ENCODE measurements around the gene MRPL30. TPM values are rescaled to one million over a fixed set of nuclear protein-coding genes. Genes with fewer than 3 reads are reported as not detected.
"Not testable (repeated sequence)": the region's sequence is repeated elsewhere in the genome, so short reads cannot be mapped to it uniquely, and the experiment has no call there.

MRPL30 gene
- total and polyA plus RNA-seq, 7 experiments from 2014 or later: 16.1 to 26.0 (median 20.5) TPM

DNA sequence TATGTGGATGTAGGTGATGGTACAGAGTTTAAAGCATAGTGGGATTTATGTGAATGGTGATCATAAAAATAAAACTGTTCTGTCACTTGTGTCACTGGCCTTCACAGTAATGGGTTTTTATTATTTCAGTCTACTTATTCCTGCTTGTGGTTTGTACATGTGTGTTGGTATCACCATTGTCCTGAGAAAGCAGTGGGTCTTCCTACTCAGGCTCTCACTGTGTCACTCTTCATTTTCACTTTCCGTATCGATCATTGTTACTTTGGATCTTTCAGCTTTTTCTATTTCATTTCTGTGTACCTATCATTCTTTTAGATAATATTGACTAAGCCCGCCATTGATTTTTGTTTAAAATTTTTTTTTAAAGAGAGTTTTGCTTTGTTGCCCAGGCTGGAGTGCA, 7.4 kb downstream of the MRPL30 start:
- intact Hi-C loops (cut with micrococcal nuclease): no loop called here
- Histone ChIP-seq H3K27ac (ENCODE audit: low read depth, low read length) (no peak overlapping the region), H3K4me3 (ENCODE audit: low read length) (no peak overlapping the region), H3K4me1 (ENCODE audit: control insufficient read depth in 2 of 2, insufficient read depth in 2 of 2, low read length in 2 of 2) (no peaks in the 10 kb centered on the region), H3K9me3 (ENCODE audit: control insufficient read depth in 2 of 3, low read length in 3 of 3) (no peaks in the 10 kb centered on the region), H3K36me3 (ENCODE audit: control insufficient read depth in 2 of 3, insufficient read depth in 3 of 3, low read length in 3 of 3) (peaks cover 0 to 47% (median 5%) of the 10 kb centered on the region in 3 experiments), H3K27me3 (ENCODE audit: control insufficient read depth in 2 of 2, insufficient read depth in 2 of 2, low read length in 2 of 2) (no peaks in the 10 kb centered on the region)
- H3K27me3 Mint-ChIP-seq: no peaks in the 10 kb centered on the region
- ATAC-seq (no peak), DNase-seq (no peak)
- H3K9me3 Mint-ChIP-seq: peaks cover 0 to 1% (median 0%) of the 10 kb centered on the region in 11 donors
- no peak overlapping the region for H3K27ac Mint-ChIP-seq
- CTCF ChIA-PET: no interaction called here
- peaks cover 16 to 38% (median 26%) of the 10 kb centered on the region in 5 donors for H3K36me3 Mint-ChIP-seq
- no peak overlapping the region for H3K4me3 Mint-ChIP-seq
- H3K4me1 Mint-ChIP-seq: peaks cover 7 to 44% (median 32%) of the 10 kb centered on the region in 7 donors
- POLR2A ChIA-PET: no interaction called here

DNA sequence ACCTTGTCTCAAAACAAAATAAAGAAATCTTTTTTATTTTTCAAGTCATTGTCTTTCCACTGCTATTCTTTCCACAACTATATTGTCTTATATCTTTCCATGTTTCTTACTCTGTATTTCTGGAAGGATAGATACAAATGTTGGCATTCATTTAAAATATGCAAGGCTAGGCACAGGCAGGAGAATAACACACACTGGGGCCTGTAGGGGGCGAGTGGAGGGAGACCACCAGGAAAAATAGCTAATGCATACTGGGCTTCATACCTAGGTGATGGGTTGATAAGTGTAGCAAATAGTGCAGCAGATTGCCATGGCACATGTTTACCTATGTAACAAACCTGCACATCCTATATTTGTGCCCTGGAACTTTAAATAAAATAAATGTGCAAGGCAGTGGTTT, 9.6 kb downstream of the MRPL30 start:
- no peaks in the 10 kb centered on the region for H3K27me3 Mint-ChIP-seq
- H3K9me3 Mint-ChIP-seq: peaks cover 0 to 1% (median 0%) of the 10 kb centered on the region in 11 donors
- DNase-seq (no peak), ATAC-seq (no peak)
- intact Hi-C loops (cut with micrococcal nuclease): no loop called here
- Histone ChIP-seq H3K36me3 (ENCODE audit: control insufficient read depth in 2 of 3, insufficient read depth in 3 of 3, low read length in 3 of 3) (peaks cover 0 to 55% (median 5%) of the 10 kb centered on the region in 3 experiments), H3K27me3 (ENCODE audit: control insufficient read depth in 2 of 2, insufficient read depth in 2 of 2, low read length in 2 of 2) (no peaks in the 10 kb centered on the region), H3K27ac (ENCODE audit: low read depth, low read length) (no peak overlapping the region), H3K4me3 (ENCODE audit: low read length) (no peak overlapping the region), H3K9me3 (ENCODE audit: control insufficient read depth in 2 of 3, low read length in 3 of 3) (no peaks in the 10 kb centered on the region), H3K4me1 (ENCODE audit: control insufficient read depth in 2 of 2, insufficient read depth in 2 of 2, low read length in 2 of 2) (no peaks in the 10 kb centered on the region)
- peaks cover 16 to 46% (median 30%) of the 10 kb centered on the region in 5 donors for H3K36me3 Mint-ChIP-seq
- peaks cover 4 to 26% (median 15%) of the 10 kb centered on the region in 7 donors for H3K4me1 Mint-ChIP-seq
- no peak overlapping the region for H3K27ac Mint-ChIP-seq
- CTCF ChIA-PET: no interaction called here
- POLR2A ChIA-PET: no interaction called here
- H3K4me3 Mint-ChIP-seq: no peak overlapping the region

DNA sequence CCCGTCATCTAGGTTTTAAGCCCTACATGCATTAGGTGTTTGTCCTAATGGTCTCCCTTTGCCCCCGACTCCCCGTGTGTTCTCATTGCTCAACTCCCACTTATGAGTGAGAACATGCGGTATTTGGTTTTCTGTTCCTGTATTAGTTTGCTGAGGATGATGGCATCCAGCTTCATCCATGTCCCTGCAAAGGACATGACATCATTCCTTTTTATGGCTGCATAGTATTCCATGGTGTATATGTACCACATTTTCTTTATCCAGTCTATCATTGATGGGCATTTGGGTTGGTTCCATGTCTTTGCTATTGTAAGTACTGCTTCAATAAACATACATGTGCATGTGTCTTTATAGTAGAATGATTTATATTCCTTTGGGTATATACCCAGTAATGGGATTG, 11.4 kb downstream of the MRPL30 start:
- H3K27me3 Mint-ChIP-seq: not testable (repeated sequence)
- peaks cover 0 to 61% (median 12%) of the 10 kb centered on the region in 3 experiments for H3K36me3 ChIP-seq (ENCODE audit: control insufficient read depth in 2 of 3, insufficient read depth in 3 of 3, low read length in 3 of 3)

DNA sequence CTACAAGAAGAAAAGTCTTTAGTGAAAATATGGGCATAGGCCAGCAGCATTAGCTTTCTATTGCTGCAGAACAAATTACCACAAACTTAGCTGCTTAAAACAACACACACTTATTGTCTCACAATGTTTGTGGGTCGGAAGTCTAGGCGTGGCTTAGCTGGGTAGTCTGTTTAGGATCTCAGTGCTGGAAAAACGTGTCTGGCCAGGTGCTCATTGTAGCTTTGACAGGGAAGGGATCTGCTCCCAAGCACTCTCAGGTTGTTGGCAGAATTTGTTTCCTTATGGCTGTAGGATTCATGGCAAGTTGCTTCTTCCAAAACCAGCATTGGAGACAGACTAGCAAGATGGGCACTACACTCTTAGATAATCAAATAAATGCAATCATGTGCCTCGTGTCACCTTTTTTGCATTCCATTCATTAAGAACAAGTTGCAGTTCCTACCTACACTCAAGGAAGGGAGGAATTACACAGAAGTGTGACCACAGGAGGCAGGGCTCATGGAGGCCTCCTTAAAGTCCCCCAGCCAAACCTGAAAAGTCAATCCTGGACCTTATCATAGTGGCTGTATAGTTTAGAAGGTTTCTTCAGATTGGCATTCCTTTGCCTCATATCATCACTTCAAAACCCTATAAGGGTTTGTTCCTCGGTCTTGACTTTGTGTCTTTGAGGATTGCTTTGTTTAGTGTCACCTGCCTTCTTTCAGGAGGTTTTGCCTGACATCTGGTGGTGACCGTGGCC, 17.3 kb downstream of the MRPL30 start:
- no peaks in the 10 kb centered on the region for H3K4me1 ChIP-seq (ENCODE audit: control insufficient read depth in 2 of 2, insufficient read depth in 2 of 2, low read length in 2 of 2)
- DNase-seq: no peak
- Mint-ChIP-seq H3K36me3 (peaks cover 0 to 16% (median 6%) of the 10 kb centered on the region in 5 donors), H3K9me3 (no peaks in the 10 kb centered on the region), H3K27me3 (no peaks in the 10 kb centered on the region), H3K27ac (peak overlapping the region in 6 of 9 donors; percentile 16 to 81 (median 34)), H3K4me1 (peaks cover 0 to 3% (median 0%) of the 10 kb centered on the region in 7 donors), H3K4me3 (no peak overlapping the region)
- no peak overlapping the region for H3K27ac ChIP-seq (ENCODE audit: low read depth, low read length)
- H3K27me3 ChIP-seq (ENCODE audit: control insufficient read depth in 2 of 2, insufficient read depth in 2 of 2, low read length in 2 of 2): no peaks in the 10 kb centered on the region
- ChIA-PET POLR2A (no interaction called here), CTCF (interaction anchor here (0.7 kb wide), 1 partner anchor 26 kb away, joined by 8 read pairs; no protein-coding TSS in a partner anchor)
- H3K4me3 ChIP-seq (ENCODE audit: low read length): no peak overlapping the region
- ATAC-seq: no peak
- intact Hi-C loops (cut with micrococcal nuclease): no loop called here
- no peaks in the 10 kb centered on the region for H3K9me3 ChIP-seq (ENCODE audit: control insufficient read depth in 2 of 3, low read length in 3 of 3)
- peaks cover 0 to 27% (median 7%) of the 10 kb centered on the region in 3 experiments for H3K36me3 ChIP-seq (ENCODE audit: control insufficient read depth in 2 of 3, insufficient read depth in 3 of 3, low read length in 3 of 3)

More for the DNA sequence above, 11.4 kb downstream of the MRPL30 start:
- H3K27ac ChIP-seq (ENCODE audit: low read depth, low read length); intact Hi-C loops (cut with micrococcal nuclease); H3K27me3 ChIP-seq (ENCODE audit: control insufficient read depth in 2 of 2, insufficient read depth in 2 of 2, low read length in 2 of 2); H3K9me3 ChIP-seq (ENCODE audit: control insufficient read depth in 2 of 3, low read length in 3 of 3); DNase-seq; CTCF ChIA-PET; H3K4me3 Mint-ChIP-seq; ATAC-seq; H3K9me3 Mint-ChIP-seq; H3K4me1 ChIP-seq (ENCODE audit: control insufficient read depth in 2 of 2, insufficient read depth in 2 of 2, low read length in 2 of 2); POLR2A ChIA-PET; H3K4me3 ChIP-seq (ENCODE audit: low read length): not testable (repeated sequence)
- Mint-ChIP-seq H3K27ac (peak overlapping the region in 2 of 9 donors; percentile 2 to 12), H3K4me1 (peaks cover 0 to 17% (median 11%) of the 10 kb centered on the region in 7 donors), H3K36me3 (peaks cover 16 to 45% (median 30%) of the 10 kb centered on the region in 5 donors)

DNA sequence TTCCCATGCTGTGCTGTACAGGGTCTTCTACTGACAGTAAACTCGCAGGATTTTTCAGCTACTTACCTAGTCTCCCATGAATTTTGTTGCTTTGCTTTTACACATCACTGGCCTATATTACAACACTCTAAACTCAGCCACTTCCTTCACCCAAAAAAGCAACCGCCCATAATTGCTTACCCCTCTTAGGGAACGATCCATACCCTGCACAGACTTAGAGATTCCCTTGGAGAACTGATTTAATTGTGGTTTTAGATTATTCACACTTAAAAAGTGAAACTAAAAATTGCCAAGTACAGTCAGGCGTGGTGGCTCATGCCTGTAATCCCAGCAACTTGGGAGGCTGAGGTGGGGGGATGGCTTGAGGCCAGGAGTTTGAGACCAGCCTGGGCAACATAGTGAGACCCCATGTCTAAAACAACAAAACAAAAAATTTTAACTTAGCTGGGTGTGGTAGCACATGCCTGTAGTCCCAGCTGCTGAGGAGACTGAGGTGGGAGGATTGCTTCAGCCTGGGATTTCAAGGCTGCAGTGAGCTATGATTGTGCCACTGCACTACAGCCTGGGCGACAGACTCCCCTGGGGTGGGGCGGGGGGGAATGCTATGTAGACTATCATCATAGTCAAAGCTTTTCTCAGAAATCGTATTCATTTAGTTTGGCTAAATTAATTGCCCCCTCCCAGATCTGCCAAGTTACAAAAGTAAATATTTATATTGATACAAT, 19.3 kb downstream of the MRPL30 start:
- H3K36me3 Mint-ChIP-seq: peaks cover 0 to 13% (median 2%) of the 10 kb centered on the region in 5 donors
- H3K27me3 Mint-ChIP-seq: no peaks in the 10 kb centered on the region
- H3K4me1 Mint-ChIP-seq: peaks cover 0 to 3% (median 0%) of the 10 kb centered on the region in 7 donors
- Histone ChIP-seq H3K27me3 (ENCODE audit: control insufficient read depth in 2 of 2, insufficient read depth in 2 of 2, low read length in 2 of 2) (no peaks in the 10 kb centered on the region), H3K9me3 (ENCODE audit: control insufficient read depth in 2 of 3, low read length in 3 of 3) (no peaks in the 10 kb centered on the region), H3K4me3 (ENCODE audit: low read length) (no peak overlapping the region), H3K27ac (ENCODE audit: low read depth, low read length) (no peak overlapping the region), H3K36me3 (ENCODE audit: control insufficient read depth in 2 of 3, insufficient read depth in 3 of 3, low read length in 3 of 3) (peaks cover 0 to 23% (median 7%) of the 10 kb centered on the region in 3 experiments), H3K4me1 (ENCODE audit: control insufficient read depth in 2 of 2, insufficient read depth in 2 of 2, low read length in 2 of 2) (no peaks in the 10 kb centered on the region)
- CTCF ChIA-PET: no interaction called here
- no peak for ATAC-seq
- POLR2A ChIA-PET: interaction anchor here (1.0 kb wide), 1 partner anchor 20 kb away, joined by 3 read pairs; no protein-coding TSS in a partner anchor
- DNase-seq: no peak
- intact Hi-C loops (cut with micrococcal nuclease): no loop called here
- H3K27ac Mint-ChIP-seq: peak overlapping the region in 7 of 9 donors; percentile 6 to 63 (median 43)
- peaks cover 0 to 2% (median 0%) of the 10 kb centered on the region in 11 donors for H3K9me3 Mint-ChIP-seq
- no peak overlapping the region for H3K4me3 Mint-ChIP-seq

DNA sequence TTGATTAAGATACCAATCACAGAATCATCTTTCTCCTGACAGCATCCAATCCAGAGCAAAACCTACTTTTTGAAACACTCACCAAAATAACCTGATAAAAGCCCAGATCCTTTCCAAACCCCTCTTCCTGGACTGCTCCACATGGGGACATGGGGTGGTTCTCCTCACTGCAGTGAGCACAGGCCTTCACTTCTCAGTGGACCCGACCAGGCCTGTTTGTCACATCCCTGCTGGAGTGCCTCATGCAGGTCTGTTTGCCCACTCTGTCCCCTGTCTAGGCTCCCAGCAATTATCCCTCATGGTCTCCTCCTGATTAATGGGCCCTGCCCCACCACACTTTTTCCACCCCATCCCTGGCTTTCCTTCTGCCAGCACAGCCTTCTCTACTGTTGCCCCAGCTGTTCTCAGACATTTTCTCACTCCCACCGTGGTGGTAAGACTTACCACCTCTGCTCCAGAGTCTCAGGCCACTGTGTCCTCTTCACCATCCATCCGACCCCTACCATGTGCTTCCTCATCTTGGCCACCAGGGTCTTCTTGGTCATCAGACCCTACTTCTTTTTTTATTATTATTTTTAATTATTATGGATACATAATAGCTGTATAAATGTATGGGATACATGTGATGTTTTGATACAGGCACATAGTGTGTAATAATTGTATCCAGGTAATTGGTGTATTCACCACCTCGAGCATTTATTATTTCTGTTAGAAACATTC, 21.1 kb downstream of the MRPL30 start:
- Histone ChIP-seq H3K27me3 (ENCODE audit: control insufficient read depth in 2 of 2, insufficient read depth in 2 of 2, low read length in 2 of 2) (no peaks in the 10 kb centered on the region), H3K36me3 (ENCODE audit: control insufficient read depth in 2 of 3, insufficient read depth in 3 of 3, low read length in 3 of 3) (peaks cover 0 to 4% (median 0%) of the 10 kb centered on the region in 3 experiments), H3K4me3 (ENCODE audit: low read length) (no peak overlapping the region), H3K4me1 (ENCODE audit: control insufficient read depth in 2 of 2, insufficient read depth in 2 of 2, low read length in 2 of 2) (no peaks in the 10 kb centered on the region), H3K27ac (ENCODE audit: low read depth, low read length) (no peak overlapping the region), H3K9me3 (ENCODE audit: control insufficient read depth in 2 of 3, low read length in 3 of 3) (no peaks in the 10 kb centered on the region)
- H3K4me1 Mint-ChIP-seq: peaks cover 0 to 3% (median 0%) of the 10 kb centered on the region in 7 donors
- peak overlapping the region in 4 of 9 donors; percentile 4 to 88 (median 44) for H3K27ac Mint-ChIP-seq
- no peak overlapping the region for H3K4me3 Mint-ChIP-seq
- ATAC-seq (no peak), DNase-seq (no peak)
- H3K9me3 Mint-ChIP-seq: peaks cover 0 to 14% (median 6%) of the 10 kb centered on the region in 11 donors
- no peaks in the 10 kb centered on the region for H3K27me3 Mint-ChIP-seq
- ChIA-PET CTCF (no interaction called here), POLR2A (no interaction called here)
- peaks cover 3 to 16% (median 5%) of the 10 kb centered on the region in 5 donors for H3K36me3 Mint-ChIP-seq
- intact Hi-C loops (cut with micrococcal nuclease): no loop called here
